Stimulated activated CD4-positive, alpha-beta T cell treated with anti-CD3 and anti-CD28 coated beads, Interleukin-1b, Interleukin-23, amount 100 ng/mL, for 48 hours (primary cell): ENCODE data around the gene RALGAPA2.
"Not testable (repeated sequence)": the region's sequence is repeated elsewhere in the genome, so short reads cannot be mapped to it uniquely, and the experiment has no call there.

Source experiments
- DNase-seq: peaks from one replicate; pipeline ENCODE4 v3.0.0-alpha.2; 2020

Gene RALGAPA2

DNA sequence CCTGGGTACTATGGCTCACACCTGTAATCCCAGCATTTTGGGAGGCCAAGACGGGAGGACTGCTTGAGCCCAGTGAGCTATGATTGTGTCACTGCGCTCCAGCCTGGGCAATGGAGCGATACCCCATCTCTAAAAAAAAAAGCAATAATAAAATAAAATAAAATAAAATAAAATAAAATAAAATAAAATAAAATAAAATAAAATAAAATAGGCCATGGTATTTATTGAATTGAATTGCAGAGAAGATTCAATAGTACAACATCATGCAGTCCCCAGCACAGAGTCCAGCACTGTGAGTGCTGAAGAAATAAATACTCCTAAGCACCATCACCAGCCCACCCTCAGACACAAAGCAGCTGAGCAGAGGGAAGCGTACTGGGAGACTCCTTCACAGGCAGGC lies 144.7 kb downstream of the RALGAPA2 start:
- no peak for DNase-seq

DNA sequence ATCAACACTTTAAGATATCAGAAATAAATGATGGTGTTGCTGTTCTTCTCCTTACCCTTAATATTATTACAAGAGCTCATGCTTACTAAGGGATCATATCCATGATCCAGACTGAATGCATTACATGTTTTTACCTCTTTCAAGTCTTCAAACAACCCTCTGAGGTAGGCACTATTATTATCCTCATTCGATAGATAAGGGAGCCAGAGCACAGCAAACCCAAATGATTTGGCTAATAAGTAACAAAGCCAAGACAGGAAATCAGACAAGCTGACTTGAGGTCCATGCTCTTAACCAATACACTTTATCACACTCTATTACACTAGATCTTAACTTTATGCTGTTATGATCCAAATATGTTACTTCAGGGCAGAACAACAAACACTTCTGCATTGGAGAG lies 145.9 kb downstream of the RALGAPA2 start:
- no peak for DNase-seq

DNA sequence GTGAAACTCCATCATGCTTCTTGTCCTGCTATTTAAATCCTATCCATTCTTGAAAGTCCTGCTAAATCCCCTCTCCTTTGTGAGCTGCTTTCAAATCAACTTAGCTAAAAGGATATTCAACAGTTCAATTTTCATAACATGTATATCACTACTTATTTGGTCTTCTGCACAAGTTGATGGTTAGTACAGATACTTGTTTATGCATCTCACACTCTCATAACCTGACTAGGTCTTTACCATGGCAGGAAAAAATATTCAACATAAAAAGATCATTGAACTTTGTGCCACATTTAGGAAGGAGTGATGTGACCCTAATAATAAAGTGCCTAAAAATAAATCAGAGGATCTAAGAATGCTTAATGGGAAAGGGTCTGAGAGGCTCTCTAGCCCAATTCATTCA lies 148.2 kb downstream of the RALGAPA2 start:
- no peak for DNase-seq

DNA sequence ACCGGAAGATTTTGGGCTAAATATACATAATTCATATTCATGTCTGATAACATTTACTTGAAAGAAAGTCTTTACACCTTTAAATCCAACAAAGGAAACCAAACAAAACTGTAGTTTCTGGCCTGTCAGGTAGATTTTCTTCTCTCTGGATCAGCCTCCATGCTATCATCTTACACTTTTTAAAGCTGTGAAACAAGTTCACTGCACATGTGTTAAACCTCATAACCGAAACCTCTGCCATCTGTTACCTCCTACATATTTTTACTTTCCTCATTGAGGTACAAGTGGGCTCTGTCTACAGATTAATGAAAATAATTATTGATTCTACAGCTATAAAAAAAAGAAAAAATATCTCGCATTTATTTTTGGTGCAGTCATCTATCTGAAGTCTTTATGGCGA lies 149.9 kb downstream of the RALGAPA2 start:
- DNase-seq, result no peak

DNA sequence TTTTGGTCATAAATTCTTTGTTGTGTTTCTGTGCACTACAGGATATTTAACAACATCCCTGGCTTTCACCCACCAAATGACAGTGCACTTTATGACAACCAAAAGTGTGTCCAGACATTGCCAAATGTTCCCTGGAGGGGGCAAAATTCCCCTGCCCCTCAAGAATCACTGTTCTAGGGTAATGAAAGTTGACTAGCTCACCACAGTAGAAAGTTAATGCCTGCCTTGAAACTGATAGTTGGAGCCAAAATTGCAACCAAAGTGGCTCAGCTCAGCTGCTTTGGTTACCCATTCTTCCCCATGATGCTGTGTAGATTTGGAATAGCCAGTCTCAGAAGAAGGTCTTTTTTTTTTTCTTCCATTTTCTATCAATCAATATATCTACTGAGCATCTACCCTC lies 150.6 kb downstream of the RALGAPA2 start:
- no peak for DNase-seq

DNA sequence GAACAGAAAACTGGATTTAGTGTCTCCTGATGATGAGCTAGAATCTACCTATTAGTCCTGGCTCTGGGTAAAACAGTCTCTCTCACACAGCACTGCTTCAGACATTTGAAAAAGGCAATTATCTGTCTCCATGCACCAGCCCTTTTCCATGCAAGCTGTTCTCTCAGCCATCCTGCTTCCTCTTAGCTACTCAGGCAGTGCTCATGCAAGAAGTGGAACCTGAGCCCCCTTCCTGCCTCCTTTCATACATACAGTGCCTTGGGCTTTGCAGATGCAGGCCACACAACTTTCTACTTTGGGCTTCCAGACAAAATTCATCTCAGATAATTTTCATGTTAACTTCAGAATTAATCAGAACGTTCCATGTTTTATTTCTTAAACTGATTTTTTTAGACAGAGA lies 151.3 kb downstream of the RALGAPA2 start:
- no peak for DNase-seq

DNA sequence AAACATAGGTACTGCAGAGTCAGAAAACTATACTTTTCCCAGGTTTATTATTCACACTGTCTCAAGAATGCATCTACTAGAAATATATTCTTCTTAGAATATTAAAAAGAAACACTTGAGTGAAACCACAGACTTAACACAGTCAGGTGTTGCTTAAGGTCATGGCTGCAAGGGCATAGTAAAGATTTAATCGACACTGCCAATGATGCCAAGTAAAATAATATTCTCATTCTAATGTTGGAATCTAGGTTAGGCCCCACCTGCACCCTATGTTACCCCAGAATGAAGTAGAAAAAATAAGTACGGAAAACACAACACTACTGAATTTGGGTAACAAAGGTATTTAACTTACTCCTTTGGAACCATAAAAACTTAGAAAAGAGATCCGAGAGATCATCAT lies 155.0 kb downstream of the RALGAPA2 start:
- DNase-seq, result no peak

DNA sequence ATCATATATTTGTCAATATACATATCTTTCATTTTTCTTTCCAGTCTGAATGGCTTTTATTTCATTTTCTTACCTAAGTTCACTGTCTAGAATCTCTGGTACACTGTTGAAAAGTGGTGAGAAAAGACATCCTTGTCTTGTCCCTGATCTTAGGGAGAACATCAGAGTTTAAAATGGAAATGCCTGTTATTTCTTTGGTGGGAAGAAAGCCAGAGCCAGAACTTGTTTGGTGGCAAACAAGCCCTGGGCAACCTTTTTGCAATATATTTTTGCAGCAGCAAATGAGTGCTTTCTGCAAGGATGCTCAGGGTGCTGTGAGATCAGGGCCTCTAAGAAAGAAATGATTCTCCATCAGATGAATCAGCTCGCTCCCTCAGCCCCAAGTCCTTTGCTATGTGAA lies 156.6 kb downstream of the RALGAPA2 start:
- no peak for DNase-seq

DNA sequence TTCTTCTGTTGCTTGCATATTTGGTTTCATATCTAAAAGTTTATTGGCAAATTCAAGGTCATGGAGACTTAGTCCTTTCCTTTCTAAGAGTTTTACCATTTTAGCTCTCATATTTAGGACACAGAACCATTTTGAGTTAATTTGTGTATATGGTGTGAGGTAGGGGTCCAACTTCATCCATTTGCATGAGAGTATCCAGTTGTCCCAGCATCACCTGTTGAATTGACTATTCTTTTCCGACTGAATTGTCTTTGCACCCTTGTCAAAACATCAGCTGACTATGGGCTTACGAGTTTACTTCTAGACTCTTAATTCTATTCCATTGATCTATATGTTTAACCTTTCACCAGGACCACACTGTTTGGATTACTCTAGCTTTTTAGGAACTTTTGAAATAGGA lies 157.5 kb downstream of the RALGAPA2 start:
- no peak for DNase-seq

DNA sequence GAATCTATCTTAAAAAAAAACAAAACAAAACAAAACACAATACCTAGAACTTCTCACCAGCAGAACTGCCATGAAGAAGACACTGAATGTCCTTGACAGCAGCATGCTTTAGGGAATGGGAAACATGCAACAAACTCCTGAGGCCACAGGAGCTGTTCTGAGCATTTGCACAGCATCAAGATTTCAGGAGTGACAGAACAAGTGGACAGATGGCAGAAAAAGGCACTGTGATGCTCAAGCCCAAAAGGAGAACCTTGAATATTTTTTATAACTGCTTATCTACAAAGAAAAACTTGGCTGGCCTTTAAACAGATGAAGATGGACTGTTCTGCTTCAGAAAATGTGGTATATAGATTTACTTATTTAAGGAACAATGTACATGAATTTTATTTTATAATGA lies 158.9 kb downstream of the RALGAPA2 start:
- no peak for DNase-seq

DNA sequence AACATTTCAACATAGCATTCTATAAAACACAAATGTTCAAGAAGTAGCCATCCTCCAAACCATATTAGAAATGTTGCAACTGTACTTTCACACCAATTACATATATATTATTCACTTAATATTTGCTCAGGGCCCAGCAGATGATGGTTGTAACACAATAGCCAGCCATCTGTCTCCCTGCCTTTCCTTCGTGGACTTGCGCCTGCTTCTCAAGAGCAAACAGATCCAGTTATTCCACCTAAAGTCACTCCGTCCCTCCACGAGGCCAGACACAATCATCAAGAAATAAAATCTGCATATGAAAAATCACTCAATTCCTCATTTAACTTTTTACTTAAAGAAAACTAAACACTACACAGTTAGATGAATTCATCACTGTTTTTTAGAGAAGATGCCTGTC lies 160.4 kb downstream of the RALGAPA2 start:
- DNase-seq, result no peak

DNA sequence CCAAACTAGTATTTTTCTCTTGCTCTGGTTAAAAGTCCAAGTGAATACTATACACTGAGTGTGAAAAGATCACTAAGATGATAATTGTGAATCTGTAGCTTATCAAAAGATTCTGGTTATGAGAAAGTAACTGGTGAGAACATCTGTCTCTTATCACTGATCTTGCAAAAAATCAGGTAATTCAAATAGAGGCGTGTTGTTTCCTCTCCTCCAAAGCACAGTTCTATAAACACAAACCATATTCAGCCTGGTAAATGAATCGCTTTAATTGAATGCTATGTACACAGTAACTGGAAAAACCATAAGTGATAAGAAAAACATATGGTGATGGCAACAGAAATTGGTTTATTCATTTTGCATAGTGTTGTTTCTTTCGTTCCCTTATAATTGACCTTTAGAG lies 161.0 kb downstream of the RALGAPA2 start:
- no peak for DNase-seq

DNA sequence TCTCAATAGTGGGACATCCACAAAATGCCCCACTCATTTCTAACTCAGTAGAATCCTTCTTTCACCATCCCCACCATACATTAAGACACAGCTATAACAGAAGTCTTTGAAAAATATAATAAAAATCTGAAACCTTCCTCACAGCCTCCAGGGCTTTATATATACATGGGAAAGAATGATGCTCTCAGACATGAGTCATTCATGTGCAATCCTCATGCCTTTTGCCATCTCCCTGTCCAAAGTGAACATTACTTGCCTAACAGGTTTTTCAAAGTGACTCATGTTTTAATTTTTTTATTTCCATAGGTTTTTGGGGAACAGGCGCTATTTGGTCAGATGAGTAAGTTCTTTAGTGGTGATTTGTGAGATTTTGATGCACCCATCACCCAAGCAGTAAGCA lies 162.7 kb downstream of the RALGAPA2 start:
- no peak for DNase-seq

DNA sequence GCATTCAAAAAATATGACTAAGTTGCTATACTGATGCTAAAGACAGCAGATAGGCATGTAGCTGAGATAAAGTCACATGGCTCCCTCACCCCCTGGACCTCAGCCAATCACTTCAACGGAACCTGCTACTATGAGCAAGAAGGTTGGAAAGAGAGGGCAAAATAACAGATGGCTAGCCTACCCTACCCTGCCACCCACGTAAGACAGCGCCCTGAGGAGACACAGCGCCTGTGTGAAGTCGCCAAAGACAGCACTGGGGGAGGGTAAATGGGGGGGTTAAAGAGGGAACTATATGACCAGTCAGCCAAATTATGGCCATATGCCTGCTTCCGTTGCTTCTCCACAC lies 163.2 kb downstream of the RALGAPA2 start:
- peak; percentile 21 for DNase-seq

DNA sequence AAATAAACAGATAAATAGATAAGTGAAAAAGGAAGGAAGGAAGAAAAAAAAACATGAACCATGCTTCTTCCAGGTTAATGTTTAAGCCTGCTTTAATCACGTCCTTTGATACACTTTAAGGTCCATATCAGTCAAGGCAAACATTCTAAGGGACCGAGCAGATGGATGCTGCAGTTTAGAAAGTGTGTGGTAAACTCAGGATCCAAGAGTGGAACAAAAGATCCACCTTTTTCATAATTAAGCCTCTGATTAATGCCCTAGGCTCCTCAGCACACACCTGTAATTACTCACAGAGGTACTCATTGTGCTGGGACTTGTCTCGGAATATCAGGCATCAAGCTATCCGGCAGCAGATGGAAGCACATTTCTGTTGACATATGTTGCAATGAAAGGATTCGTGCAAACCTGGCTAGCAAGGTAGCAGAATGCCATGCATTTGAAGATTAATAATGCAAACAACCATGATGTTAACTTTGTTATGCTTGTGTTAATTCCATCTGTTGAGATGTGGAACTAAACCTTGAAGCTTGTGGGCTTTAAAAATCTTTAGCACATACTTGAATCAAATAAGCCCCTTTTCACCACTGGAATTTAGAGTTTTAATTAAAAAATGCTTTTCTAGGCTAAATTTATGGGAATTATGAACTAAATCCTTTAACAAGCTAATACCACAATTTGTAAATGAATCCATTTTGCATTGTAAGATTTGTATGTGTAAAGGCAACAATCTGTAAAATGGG lies 163.7 kb downstream of the RALGAPA2 start:
- DNase-seq, result no peak

DNA sequence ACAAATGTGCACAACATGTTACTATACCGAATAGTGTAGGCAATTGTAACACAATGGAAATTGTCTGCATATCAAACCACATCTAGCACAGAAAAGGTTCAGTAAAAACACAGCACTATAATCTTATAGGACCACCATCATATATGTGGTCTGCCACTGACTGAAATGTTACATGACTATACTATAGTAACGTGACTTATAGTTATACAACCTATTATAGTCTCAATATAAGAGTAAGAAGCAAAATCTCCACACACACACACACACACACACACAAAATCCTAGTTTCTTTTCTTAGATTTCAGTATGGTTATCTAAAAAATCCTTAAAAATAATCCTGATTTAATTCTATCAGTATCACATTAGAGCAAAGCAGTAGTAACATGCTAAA lies 164.6 kb downstream of the RALGAPA2 start:
- DNase-seq, result no peak

DNA sequence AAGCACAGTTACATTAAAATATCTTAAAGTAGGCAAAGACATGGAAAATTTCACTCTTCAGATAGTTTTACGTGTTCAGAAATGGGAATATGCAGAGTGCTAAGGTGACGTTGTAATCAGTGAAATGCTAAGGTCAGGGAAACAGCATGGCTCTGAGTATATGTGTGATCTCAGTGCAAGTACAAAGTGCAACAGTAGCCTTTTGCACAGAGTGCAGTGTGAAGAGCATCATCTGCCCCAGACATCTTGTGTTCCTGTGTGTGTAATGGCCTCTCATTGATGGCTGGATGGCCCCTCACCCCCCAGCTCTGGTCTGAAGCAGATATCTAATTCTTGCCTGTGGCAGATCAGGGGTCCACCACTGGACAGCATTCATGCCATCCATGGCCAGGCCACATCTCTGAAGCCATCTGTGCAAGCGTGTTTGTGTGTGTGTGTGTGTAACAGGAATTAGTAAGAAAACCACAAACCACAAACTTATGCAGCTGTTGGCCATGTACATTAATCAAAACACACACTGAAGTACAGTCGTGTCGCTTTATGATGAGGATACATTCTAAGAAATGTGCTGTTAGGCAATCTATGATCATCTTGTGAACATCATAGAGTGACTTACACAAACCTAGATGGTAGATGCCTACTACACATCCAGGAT lies 165.1 kb downstream of the RALGAPA2 start:
- no peak for DNase-seq

DNA sequence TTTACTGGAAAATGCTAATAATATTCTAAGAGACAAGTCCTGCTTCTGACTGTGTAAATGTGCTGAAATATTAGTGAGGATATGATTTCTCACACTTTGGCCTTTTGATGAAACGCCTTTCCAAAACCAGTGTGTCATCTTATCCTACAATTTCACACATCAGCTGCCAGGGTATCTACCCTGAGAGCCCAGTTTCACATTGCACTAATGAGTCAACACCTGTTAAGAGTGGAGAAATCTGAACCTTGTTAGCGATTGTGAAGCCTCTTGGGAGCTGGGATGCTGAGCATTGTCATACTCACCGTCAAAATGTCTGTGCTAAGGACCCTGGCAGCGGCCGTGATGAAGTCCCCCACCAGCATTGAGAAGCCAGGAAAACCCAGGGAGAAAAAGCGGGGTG lies 166.0 kb downstream of the RALGAPA2 start:
- peak; percentile 12 for DNase-seq

DNA sequence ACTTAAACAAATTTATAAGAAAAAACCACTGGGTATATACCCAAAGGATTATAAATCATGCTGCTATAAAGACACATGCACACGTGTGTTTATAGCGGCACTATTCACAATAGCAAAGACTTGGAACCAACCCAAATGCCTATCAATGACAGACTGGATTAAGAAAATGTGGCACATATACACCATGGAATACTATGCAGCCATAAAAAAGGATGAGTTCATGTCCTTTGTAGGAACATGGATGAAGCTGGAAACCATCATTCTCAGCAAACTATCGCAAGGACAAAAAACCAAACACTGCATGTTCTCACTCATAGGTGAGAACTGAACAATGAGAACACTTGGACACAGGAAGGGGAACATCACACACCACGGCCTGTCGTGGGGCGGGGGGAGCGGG lies 169.1 kb downstream of the RALGAPA2 start:
- not testable (repeated sequence) for DNase-seq

DNA sequence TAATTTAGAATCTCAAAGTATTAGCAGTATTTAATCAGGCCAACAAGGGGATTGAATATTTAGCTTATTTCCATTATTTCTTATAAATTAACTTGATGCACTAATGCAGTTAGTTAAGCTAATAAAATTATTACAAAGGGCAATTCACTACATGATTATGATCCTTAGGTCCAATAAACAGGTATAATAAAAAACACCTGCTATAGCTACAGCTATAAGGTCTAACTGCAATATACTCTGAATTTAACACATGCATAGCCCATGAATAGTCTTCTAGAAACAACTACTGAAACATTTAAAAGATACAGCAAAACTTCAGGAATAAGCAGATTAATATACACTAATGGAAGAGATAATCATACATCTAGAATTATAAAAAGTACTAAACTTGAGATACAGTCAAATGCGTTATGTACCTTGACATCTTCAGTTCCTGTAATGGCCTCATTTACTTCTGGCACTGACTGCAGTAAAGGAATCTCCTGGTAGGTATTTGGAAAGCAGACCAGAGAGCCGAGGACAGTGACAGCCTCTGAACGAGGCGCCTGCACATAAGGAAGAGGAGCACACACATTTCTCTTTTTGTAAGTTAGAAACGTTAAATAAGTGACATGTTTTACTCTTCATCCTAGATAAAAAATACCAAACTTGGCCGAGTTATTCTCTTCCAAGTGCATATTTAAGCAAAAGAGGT lies 176.1 kb downstream of the RALGAPA2 start:
- DNase-seq, result no peak

DNA sequence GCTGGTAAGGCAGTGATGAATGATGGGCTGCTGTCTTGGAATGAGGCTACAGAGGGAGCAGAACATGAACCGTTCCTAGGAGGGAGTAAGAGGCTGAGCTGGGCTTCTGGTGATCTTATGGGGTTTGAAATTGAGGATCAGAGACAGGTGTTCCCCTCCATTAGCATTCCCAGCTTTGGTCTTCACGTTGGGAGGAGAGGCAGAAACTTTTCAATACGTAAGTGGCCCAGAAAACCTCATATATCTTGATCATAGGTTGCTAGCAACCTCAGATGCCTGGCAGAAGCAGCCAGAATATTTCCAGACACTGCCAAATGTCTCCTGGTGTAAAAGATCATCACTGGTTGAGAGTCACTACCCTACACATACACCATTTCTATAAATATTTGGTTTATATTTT lies 177.4 kb downstream of the RALGAPA2 start:
- DNase-seq, result no peak

DNA sequence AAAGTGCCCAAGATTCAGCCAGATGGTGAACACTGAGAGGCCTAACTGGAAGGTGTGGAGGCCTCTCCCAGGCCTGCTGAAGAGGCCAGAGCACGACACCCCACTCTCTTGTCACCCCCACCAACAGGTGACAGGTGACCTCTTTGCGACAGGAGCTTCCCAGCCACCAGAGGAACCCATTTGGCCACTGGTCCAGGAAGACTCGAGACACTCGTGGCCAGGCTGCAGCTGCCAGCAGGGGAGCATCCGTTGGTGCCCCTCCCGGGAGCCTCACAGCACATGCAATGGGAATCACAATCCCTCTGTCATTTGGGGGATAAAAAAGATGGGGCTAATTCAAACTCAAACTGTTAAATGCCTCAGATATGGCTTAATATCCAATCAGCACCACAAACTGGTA lies 181.2 kb downstream of the RALGAPA2 start:
- DNase-seq, result no peak

DNA sequence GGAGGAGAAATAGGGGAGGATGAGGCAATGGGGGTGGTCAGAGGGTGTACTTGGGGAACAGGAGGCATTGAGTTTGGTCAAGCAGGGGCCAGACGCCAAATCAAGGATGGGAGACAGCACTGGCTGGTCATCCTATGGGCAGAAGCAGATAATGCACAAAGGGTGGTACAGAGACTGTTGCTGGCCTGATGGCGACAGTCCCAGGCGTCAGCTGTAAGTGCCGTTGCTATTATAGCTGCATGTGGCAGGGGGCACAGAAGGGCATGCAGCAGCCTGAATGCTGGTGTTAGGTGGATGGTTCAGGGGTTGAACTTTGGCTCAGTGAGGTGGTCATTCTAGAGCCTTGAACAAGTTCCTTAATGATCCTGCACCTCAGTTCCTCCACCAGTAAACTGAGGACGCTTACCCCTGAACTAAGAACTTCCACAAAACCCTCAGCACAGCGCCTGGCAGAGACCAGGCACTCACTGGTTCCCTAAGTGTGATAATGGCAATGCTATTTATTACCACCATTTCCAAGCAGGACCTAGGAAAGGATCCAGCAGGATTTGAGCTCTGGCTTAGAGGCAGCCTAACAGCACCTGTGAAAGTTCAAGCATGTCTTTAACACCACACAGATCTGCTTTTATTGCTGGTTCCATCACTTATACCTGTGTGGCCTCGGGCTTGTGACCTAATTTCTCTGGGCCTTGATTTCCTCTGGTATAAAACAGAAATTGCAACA lies 181.9 kb downstream of the RALGAPA2 start:
- no peak for DNase-seq

DNA sequence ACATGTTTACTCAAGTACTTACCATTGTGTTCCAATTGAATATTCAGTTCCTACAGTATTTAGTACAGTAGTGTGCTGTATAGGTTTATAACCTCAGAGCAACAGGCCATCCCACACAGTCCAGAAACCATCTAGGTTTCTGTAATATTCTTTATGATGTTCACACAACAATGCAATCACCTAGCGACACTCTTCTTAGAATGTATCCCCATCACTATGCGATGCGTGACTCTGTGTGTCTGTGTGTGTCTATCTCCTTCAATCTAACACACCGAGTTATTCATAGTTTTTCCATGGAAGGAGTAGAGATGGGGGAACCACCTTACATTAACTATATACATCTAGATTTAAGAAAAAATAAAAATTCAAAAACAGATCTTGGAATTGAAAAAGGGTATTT lies 182.8 kb downstream of the RALGAPA2 start:
- no peak for DNase-seq
